GM08714 (cell line): ENCODE data around the gene BDP1.
"Not testable (repeated sequence)": the region's sequence is repeated elsewhere in the genome, so short reads cannot be mapped to it uniquely, and the experiment has no call there.

ENCODE experiments used
- H3K4me3 ChIP-seq: fragments of 200-500 bp; sonication (Bioruptor generic); 2 replicates; pipeline ENCODE4 v1.5.1; 2014; ENCODE audit warnings: mild to moderate bottlenecking, low read length, inconsistent platforms
- ZNF274 ChIP-seq: IDR thresholded peaks from 2 replicates; pipeline ENCODE4 v1.6.1; 2012; ENCODE audit warnings: mild to moderate bottlenecking, low read depth, low read length

Gene BDP1

GRCh38 chr5:71528206-71528605 is 72.8 kb downstream of the BDP1 start:
- no peak for TF ChIP-seq ZNF274
- no peak overlapping the region for H3K4me3 ChIP-seq

- no peak overlapping the region for H3K4me3 ChIP-seq
- no peak for TF ChIP-seq ZNF274
Measured at GRCh38 chr5:71529682-71530081, 74.2 kb downstream of the BDP1 start.

- TF ChIP-seq ZNF274: no peak
- no peak overlapping the region for H3K4me3 ChIP-seq
Measured at GRCh38 chr5:71533142-71533541, 77.7 kb downstream of the BDP1 start.

GRCh38 chr5:71533615-71534014 is 78.2 kb downstream of the BDP1 start:
- TF ChIP-seq ZNF274: no peak
- H3K4me3 ChIP-seq: no peak overlapping the region

GRCh38 chr5:71537687-71538086 is 82.2 kb downstream of the BDP1 start:
- no peak overlapping the region for H3K4me3 ChIP-seq
- no peak for TF ChIP-seq ZNF274

GRCh38 chr5:71550885-71551284 is 95.4 kb downstream of the BDP1 start:
- not testable (repeated sequence) for H3K4me3 ChIP-seq

GRCh38 chr5:71551582-71551981 is 96.1 kb downstream of the BDP1 start:
- not testable (repeated sequence) for H3K4me3 ChIP-seq

- H3K4me3 ChIP-seq: not testable (repeated sequence)
Measured at GRCh38 chr5:71552026-71552749, 96.7 kb downstream of the BDP1 start.

GRCh38 chr5:71563161-71563560 is 107.7 kb downstream of the BDP1 start:
- no peak overlapping the region for H3K4me3 ChIP-seq
- TF ChIP-seq ZNF274: no peak

GRCh38 chr5:71564895-71565294 is 109.4 kb downstream of the BDP1 start:
- H3K4me3 ChIP-seq: no peak overlapping the region

GRCh38 chr5:71569748-71570509 is 114.5 kb downstream of the BDP1 start:
- no peak overlapping the region for H3K4me3 ChIP-seq
- no peak for TF ChIP-seq ZNF274

More at GRCh38 chr5:71564895-71565294, 109.4 kb downstream of the BDP1 start:
- TF ChIP-seq ZNF274: no peak

GRCh38 chr5:71571811-71572210 is 116.4 kb downstream of the BDP1 start:
- not testable (repeated sequence) for H3K4me3 ChIP-seq

GRCh38 chr5:71573591-71573990 is 118.1 kb downstream of the BDP1 start:
- TF ChIP-seq ZNF274: no peak
- H3K4me3 ChIP-seq: no peak overlapping the region

GRCh38 chr5:71575588-71575987 is 120.1 kb downstream of the BDP1 start:
- H3K4me3 ChIP-seq: not testable (repeated sequence)

GRCh38 chr5:71576241-71576640 is 120.8 kb downstream of the BDP1 start:
- no peak for TF ChIP-seq ZNF274

GRCh38 chr5:71577839-71578238 is 122.4 kb downstream of the BDP1 start:
- not testable (repeated sequence) for H3K4me3 ChIP-seq

More at GRCh38 chr5:71576241-71576640, 120.8 kb downstream of the BDP1 start:
- no peak overlapping the region for H3K4me3 ChIP-seq
